Small intestine (tissue), 7 donors: ENCODE measurements around the gene GPR132. TPM values are rescaled to one million over a fixed set of nuclear protein-coding genes. Genes with fewer than 3 reads are reported as not detected.
"Not testable (repeated sequence)": the region's sequence is repeated elsewhere in the genome, so short reads cannot be mapped to it uniquely, and the experiment has no call there.

ENCODE experiments used
- DNase-seq, 2 donors: peaks; one replicate each; pipeline versions ENCODE4 v3.0.0 to v3.0.0-alpha.2; 2013
- FAIRE-seq: peaks from 2 replicates; lab custom pipeline; 2012; peaks lifted over from hg19 to GRCh38; lab: Jason Lieb, UNC
- H3K27ac ChIP-seq, 3 donors: one replicate each; pipeline ENCODE4 v1.5.1; 2013; ENCODE audit warnings: low read length in 2 of 3, mild to moderate bottlenecking in 2 of 3, control low read depth in 1 of 3, inconsistent platforms in 1 of 3, low read depth in 1 of 3, moderate library complexity in 1 of 3
- H3K27me3 ChIP-seq, 3 donors: one replicate each; pipeline ENCODE4 v1.6.1; 2013; ENCODE audit warnings: low read length in 3 of 3, inconsistent platforms in 1 of 3; ENCODE audit not compliant: control insufficient read depth in 3 of 3, insufficient read depth in 3 of 3
- H3K36me3 ChIP-seq, 3 donors: one replicate each; pipeline ENCODE4 v1.6.1; 2013; ENCODE audit warnings: low read length in 3 of 3, inconsistent platforms in 1 of 3, low read depth in 1 of 3, mild to moderate bottlenecking in 1 of 3, moderate library complexity in 1 of 3; ENCODE audit not compliant: control insufficient read depth in 3 of 3, insufficient read depth in 2 of 3
- H3K4me1 ChIP-seq, 3 donors: one replicate each; pipeline ENCODE4 v1.6.1; 2013; ENCODE audit warnings: low read length in 2 of 3, inconsistent platforms in 1 of 3, low read depth in 1 of 3, mild to moderate bottlenecking in 1 of 3, moderate library complexity in 1 of 3; ENCODE audit not compliant: control insufficient read depth in 3 of 3, insufficient read depth in 2 of 3
- H3K4me3 ChIP-seq, 3 donors: one replicate each; pipeline ENCODE4 v1.5.1; 2013; ENCODE audit warnings: low read length in 3 of 3, control low read depth in 1 of 3, inconsistent platforms in 1 of 3, low read depth in 1 of 3, mild to moderate bottlenecking in 1 of 3, moderate library complexity in 1 of 3
- H3K9me3 ChIP-seq, 2 donors: one replicate each; pipeline ENCODE4 v1.6.1; 2013; ENCODE audit warnings: low read depth in 1 of 2, low read length in 1 of 2; ENCODE audit not compliant: control insufficient read depth in 2 of 2, insufficient read depth in 1 of 2
- WGBS, 3 donors: extraction: QIAGEN DNeasy Blood & Tissue Kit; methylation state at CpG; one replicate each; pipeline ENCODE4 v1.1.7; 2013; 5-methylcytosine and 5-hydroxymethylcytosine counted together
- polyA plus RNA-seq, 4 donors: library from polyadenylated mRNA; stranded (reverse) in 3 of 4; unstranded in 1 of 4; fragments of 200-250 nt in 3 of 4; fragments of 120-200 nt in 1 of 4; gene quantifications; one replicate each; pipeline versions ENCODE4 v1.2.1 to v1.2.3, GENCODE V29; 2013
- donor health status: healthy with polysubstance abuse.
- donor health status: control.
- donor health status: control.
- donor health status: Bipolar disorder and iron deficiency.
- donor health status: healthy.

GPR132 gene
- polyA plus RNA-seq, 4 donors: 0.81 to 1.4 (median 1.1) TPM; not detected in 1

DNA sequence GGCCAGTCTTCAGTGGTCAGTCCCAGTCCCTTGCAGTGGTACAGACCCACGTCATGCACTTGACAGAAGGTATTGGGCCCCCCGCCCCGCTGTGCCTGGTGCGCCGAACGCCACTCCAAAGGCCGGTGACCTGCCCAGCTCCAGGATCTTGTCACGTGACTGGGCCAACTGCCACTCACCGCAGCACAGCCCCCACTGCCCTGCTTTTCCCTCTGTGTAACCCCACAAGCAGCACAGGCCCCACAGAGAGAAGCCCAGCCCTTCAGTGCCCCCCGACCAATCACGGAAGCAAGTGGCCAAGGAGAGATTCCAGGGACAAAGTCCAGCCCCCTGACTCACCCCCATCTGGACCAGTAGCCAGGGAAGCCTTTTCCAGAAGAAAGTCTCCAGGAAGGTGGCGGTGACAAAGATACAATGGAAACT is 498 bp downstream of the GPR132 start:
- H3K27ac ChIP-seq: peak overlapping the region; percentile 22 to 91 (median 76)
- peak overlapping the region; percentile 20 to 55 (median 36) for H3K4me3 ChIP-seq
- FAIRE-seq (no peak), DNase-seq (peak; percentile 38 to 87)
- no peaks in the 10 kb centered on the region for H3K27me3 ChIP-seq
- H3K9me3 ChIP-seq: no peaks in the 10 kb centered on the region
- no peaks in the 10 kb centered on the region for H3K36me3 ChIP-seq
- 12 to 32% (median 25%) methylated on average over 12 of the region's 12 CpGs for WGBS, 3 donors
- H3K4me1 ChIP-seq: peaks cover 0 to 33% (median 0%) of the 10 kb centered on the region in 3 donors

DNA sequence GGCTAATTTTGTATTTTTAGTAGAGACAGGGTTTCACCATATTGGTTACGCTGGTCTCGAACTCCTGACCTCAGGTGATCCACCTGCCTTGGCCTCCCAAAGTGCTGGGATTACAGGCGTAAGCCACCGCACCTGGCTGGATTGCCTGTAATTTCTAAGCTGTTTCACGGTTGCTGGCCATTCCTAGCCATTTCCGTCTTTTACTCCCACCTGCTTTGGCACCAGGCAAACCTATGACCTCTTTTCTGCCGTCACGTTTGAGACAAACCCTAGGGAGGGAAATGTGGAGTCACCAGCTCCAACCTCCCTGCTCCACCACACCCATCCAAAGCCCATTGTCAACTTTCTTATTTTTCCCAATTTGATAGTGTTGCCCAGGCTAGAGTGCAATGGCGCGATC is 1.2 kb downstream of the GPR132 start:
- FAIRE-seq: no peak
- no peak for DNase-seq
- no peaks in the 10 kb centered on the region for H3K36me3 ChIP-seq
- peak overlapping the region in 1 of 3 donors; percentile 15 for H3K27ac ChIP-seq
- WGBS, 3 donors: 56 to 82% (median 79%) methylated on average over 10 of the region's 10 CpGs
- no peak overlapping the region for H3K4me3 ChIP-seq
- H3K4me1 ChIP-seq: peaks cover 0 to 33% (median 0%) of the 10 kb centered on the region in 3 donors
- no peaks in the 10 kb centered on the region for H3K27me3 ChIP-seq
- no peaks in the 10 kb centered on the region for H3K9me3 ChIP-seq

DNA sequence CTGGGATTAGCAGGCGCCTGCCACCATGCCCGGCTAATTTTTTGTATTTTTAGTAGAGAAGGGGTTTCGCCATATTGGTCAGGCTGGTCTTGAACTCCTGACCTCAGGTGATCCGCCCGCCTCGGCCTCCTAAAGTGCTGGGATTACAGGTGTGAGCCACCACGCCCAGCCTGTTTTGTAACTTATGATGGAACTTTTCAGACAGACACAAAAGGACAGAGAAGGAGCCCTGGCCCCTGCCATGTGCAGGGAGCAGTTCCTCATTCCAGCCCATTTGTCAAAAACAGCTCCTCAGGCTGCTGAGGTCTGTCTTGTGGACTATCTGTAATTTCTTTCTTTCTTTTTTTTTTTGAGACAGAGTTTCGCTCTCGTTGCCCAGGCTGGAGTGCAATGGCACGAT is 1.7 kb downstream of the GPR132 start:
- not testable (repeated sequence) for H3K27me3 ChIP-seq, FAIRE-seq, H3K4me3 ChIP-seq, H3K36me3 ChIP-seq, H3K27ac ChIP-seq, DNase-seq, H3K9me3 ChIP-seq
- peaks cover 0 to 33% (median 0%) of the 10 kb centered on the region in 3 donors for H3K4me1 ChIP-seq
- 65 to 82% (median 74%) methylated on average over 10 of the region's 10 CpGs for WGBS, 3 donors

DNA sequence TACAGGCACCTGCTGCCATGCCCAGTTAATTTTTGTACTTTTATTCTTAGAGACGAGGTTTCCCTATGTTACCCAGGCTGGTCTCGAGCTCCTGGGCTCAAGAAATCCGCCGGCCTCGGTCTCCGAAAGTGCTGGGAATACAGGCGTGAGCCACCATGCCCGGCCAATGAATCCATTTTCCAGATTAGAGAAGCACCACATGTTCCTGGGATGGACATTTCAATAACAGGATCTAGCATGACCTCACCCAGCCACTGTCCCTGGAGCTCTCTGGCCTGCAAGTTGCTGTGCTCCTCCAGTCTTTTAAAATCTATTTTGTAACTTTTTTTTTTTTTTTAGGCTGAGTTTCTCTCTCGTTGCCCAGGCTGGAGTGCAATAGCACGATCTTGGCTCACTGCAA is 2.2 kb downstream of the GPR132 start:
- H3K36me3 ChIP-seq: no peaks in the 10 kb centered on the region
- H3K4me3 ChIP-seq: no peak overlapping the region
- no peak overlapping the region for H3K27ac ChIP-seq
- no peaks in the 10 kb centered on the region for H3K27me3 ChIP-seq
- no peak for DNase-seq
- no peaks in the 10 kb centered on the region for H3K9me3 ChIP-seq
- WGBS, 3 donors: 78 to 83% (median 80%) methylated on average over 10 of the region's 10 CpGs
- peaks cover 0 to 33% (median 0%) of the 10 kb centered on the region in 3 donors for H3K4me1 ChIP-seq
- FAIRE-seq: no peak

DNA sequence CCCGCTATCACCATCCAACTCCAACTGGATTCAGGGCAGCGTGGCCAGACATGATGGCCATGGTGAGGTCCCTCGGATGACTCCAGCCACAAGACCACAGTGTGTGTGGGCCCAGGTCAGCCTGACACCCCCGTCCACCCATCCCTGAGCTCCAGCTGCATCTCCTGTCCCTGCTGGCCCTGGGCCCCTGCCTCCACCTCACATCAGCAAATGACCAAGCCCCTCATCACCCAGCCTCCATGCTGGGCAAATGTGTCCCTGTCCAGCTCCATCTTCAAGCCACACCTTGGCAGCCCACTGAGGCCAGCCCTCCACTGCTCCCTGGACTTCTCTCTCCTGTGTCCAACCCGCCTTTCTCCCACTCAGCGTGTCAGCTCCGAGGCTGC is 3.2 kb downstream of the GPR132 start:
- H3K36me3 ChIP-seq: no peaks in the 10 kb centered on the region
- peak overlapping the region in 1 of 3 donors; percentile 10 for H3K4me3 ChIP-seq
- 65 to 85% (median 80%) methylated on average over 7 of the region's 7 CpGs for WGBS, 3 donors
- no peak for FAIRE-seq
- DNase-seq: no peak
- peak overlapping the region in 2 of 3 donors; percentile 55 to 73 for H3K27ac ChIP-seq
- H3K4me1 ChIP-seq: peaks cover 0 to 33% (median 0%) of the 10 kb centered on the region in 3 donors
- no peaks in the 10 kb centered on the region for H3K9me3 ChIP-seq
- H3K27me3 ChIP-seq: no peaks in the 10 kb centered on the region

DNA sequence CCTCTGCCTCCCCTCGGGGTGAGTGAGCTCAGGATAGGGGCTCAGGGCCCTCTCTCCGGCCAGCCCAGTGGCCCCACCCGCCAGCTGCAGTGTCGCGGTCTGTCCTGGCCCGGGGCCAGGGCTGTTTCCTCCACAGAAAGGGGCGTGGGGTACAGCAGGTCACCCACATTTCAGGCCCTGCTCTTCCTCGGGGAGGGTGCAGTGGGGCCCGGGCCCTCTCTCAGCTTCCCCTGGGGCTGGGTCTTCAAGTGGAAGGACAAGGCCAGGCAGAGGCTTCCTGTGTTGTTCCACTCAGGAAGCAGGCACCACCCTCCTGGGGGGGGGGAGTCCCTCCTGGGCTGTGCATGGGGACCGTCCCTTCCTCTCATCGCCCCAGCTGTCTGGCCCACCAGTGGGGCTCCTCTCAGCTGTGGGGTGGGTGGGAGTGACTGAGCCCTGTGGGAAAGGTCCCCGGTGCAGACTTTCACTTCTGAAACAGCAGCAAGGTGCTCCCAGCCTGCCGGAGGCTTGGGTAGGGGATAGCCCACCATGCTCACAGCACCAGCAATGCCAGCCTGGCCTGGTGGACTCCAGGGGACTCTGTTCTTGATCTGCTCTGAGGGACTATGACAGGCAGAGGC is 3.7 kb downstream of the GPR132 start:
- 14 to 21% (median 16%) methylated on average over 10 to 13 of the region's 13 CpGs for WGBS, 3 donors
- peak overlapping the region in 2 of 3 donors; percentile 61 to 73 for H3K27ac ChIP-seq

DNA sequence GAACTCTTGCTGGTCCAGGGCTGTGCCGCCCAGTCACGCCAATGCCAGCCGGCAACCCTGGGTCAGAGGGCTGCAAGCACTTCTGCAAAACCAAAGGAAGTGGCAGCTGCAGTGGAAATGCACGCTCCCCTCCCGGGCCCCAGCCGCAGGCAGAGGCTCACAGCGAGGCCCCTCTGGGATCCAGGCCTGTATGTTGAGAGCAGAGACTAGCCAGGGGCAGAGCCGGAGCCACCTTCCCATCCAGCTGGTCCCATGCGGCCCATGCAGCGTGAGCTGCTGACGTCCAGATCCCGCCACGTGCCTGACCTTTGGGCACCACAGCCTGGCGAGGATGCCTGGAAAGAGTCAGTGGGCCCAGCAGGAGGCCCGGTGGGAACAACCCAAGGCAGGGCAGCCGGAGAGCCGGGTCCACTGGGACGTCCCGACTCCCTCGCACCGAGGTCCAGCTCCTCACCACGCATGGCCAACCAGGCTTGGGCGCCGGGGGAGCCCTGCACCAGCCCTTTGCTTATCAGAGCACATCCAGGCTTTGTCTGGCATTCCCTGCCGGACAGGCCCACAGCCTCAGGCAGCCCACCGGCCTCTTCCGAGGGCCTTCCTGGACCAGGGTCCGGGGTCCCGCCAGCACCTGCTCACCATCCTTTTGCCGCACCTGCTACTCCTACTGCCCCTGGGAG is 4.3 kb downstream of the GPR132 start:
- FAIRE-seq: no peak
- H3K4me1 ChIP-seq: peaks cover 0 to 33% (median 0%) of the 10 kb centered on the region in 3 donors
- 57 to 85% (median 65%) methylated on average over 30 of the region's 30 CpGs for WGBS, 3 donors
- peak overlapping the region in 2 of 3 donors; percentile 61 to 73 for H3K27ac ChIP-seq
- no peaks in the 10 kb centered on the region for H3K36me3 ChIP-seq
- H3K9me3 ChIP-seq: no peaks in the 10 kb centered on the region
- peak overlapping the region in 1 of 3 donors; percentile 33 for H3K4me3 ChIP-seq
- no peak for DNase-seq
- H3K27me3 ChIP-seq: no peaks in the 10 kb centered on the region

More for the DNA sequence above, 3.7 kb downstream of the GPR132 start:
- FAIRE-seq (no peak), DNase-seq (no peak)
- Histone ChIP-seq H3K9me3 (no peaks in the 10 kb centered on the region), H3K4me1 (peaks cover 0 to 33% (median 0%) of the 10 kb centered on the region in 3 donors), H3K36me3 (no peaks in the 10 kb centered on the region), H3K4me3 (peak overlapping the region in 1 of 3 donors; percentile 33), H3K27me3 (no peaks in the 10 kb centered on the region)

DNA sequence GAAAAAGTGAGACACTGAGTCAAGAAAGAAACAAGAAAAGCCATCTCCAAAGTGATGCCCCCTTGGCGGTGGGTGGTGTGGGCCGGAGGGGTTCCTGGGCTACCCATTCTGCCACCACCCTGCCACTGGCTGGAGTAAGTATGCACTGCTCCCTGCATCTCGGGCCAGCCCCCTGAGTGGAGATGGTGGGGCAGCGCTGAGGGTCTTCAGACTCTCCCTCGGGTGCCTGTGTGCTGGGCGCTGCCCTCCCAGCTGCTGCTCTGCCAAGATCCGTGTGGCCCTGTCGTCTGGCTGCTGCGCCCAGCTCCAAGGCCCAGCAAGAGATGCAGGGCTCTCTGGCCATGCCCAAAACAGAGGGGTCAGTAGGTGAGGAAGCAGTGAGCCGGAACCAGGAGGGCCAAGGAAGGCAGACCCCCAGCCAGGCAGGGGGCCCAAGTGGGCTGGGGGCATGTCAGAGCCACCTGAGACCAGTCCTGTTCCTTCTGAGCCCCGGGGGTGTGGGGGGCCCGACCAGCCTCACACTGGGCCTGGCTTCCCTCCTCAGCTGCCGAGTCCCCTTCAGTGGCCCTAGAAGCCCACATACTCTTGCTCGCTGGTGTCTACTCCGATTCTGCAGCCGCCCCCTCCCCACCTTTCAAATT is 5.2 kb downstream of the GPR132 start:
- Histone ChIP-seq H3K27ac (peak overlapping the region in 1 of 3 donors; percentile 71), H3K36me3 (no peaks in the 10 kb centered on the region), H3K27me3 (no peaks in the 10 kb centered on the region), H3K4me3 (no peak overlapping the region), H3K4me1 (peaks cover 0 to 27% (median 0%) of the 10 kb centered on the region in 3 donors), H3K9me3 (no peaks in the 10 kb centered on the region)
- DNase-seq (no peak), FAIRE-seq (no peak)
- WGBS, 3 donors: 83% methylated on average over 16 of the region's 16 CpGs
